IMR-90 (cell line): Measurements from ENCODE around the gene KRT80. TPM values are rescaled to one million over a fixed set of nuclear protein-coding genes. Genes with fewer than 3 reads are reported as not detected.
"Not testable (repeated sequence)": the region's sequence is repeated elsewhere in the genome, so short reads cannot be mapped to it uniquely, and the experiment has no call there.

Source experiments
- ATAC-seq: fragments of 200-7000 bp; cut with Tn5 transposase; 2 replicates; pipeline ENCODE4 v1.9.1; 2020; ENCODE audit warnings: low read depth, mild to moderate bottlenecking, moderate library complexity
- BruUV-seq: library from RNA; stranded (reverse); fragments of 400-500 nt; replicated peaks from 2 replicates; lab custom pipeline; 2021; lab: Mats Ljungman, UMichigan
- CTCF ChIA-PET: fragments of 300-600 bp; formaldehyde crosslinking; extraction: SDS; loops from one replicate; lab custom pipeline; 2021; ENCODE audit warnings: antibody characterized with exemption; lab: Yijun Ruan, JAX
- POLR2A ChIA-PET: fragments of 300-600 bp; sonication (Branson Sonifier 250); formaldehyde crosslinking; loops from one replicate; lab custom pipeline; 2022; ENCODE audit warnings: antibody characterized with exemption; ENCODE audit not compliant: unreplicated experiment; lab: Charles Lee
- DNase-seq: peaks from one replicate; pipeline ENCODE4 v3.0.0; 2013
- H2AFZ ChIP-seq: replicated peaks from 2 replicates; pipeline ENCODE3; 2013; ENCODE audit warnings: low read length, mild to moderate bottlenecking; ENCODE audit not compliant: poor library complexity
- H2AK5ac ChIP-seq: 2 replicates; pipeline ENCODE4 v1.6.1; 2013; ENCODE audit warnings: low read depth, low read length, inconsistent platforms
- H2AK9ac ChIP-seq: replicated peaks from 2 replicates; pipeline ENCODE3; 2013; ENCODE audit warnings: mild to moderate bottlenecking, low read depth, low read length, moderate library complexity; ENCODE audit not compliant: poor library complexity
- H2BK120ac ChIP-seq: 2 replicates; pipeline ENCODE4 v1.6.1; 2013; ENCODE audit warnings: low read depth, low read length, inconsistent platforms
- H2BK15ac ChIP-seq: 3 replicates; pipeline ENCODE4 v1.6.1; 2013; ENCODE audit warnings: low read depth, low read length, inconsistent platforms
- H2BK20ac ChIP-seq: 2 replicates; pipeline ENCODE4 v1.6.1; 2013; ENCODE audit warnings: low read depth, mild to moderate bottlenecking, inconsistent platforms, low read length, moderate library complexity
- H2BK5ac ChIP-seq: 2 replicates; pipeline ENCODE4 v1.6.1; 2013; ENCODE audit warnings: mild to moderate bottlenecking, low read depth, low read length, inconsistent platforms; ENCODE audit not compliant: poor library complexity, severe bottlenecking
- H3K14ac ChIP-seq: replicated peaks from 2 replicates; pipeline ENCODE4 v1.6.1; 2013; ENCODE audit warnings: low read depth, low read length, inconsistent platforms
- H3K18ac ChIP-seq: 2 replicates; pipeline ENCODE4 v1.6.1; 2013; ENCODE audit warnings: low read depth, low read length, control low read depth
- H3K23ac ChIP-seq: 2 replicates; pipeline ENCODE4 v1.6.1; 2013; ENCODE audit warnings: low read depth, low read length, inconsistent platforms
- H3K27ac ChIP-seq: 2 replicates; pipeline ENCODE4 v1.5.1; 2013; ENCODE audit warnings: mild to moderate bottlenecking, control low read depth, low read length; ENCODE audit not compliant: insufficient read depth
- H3K27me3 ChIP-seq: 2 replicates; pipeline ENCODE4 v1.6.1; 2013; ENCODE audit warnings: low read length; ENCODE audit not compliant: control insufficient read depth, insufficient read depth
- H3K36me3 ChIP-seq: 2 replicates; pipeline ENCODE4 v1.6.1; 2013; ENCODE audit warnings: low read length, mixed read lengths; ENCODE audit not compliant: control insufficient read depth, insufficient read depth
- H3K4ac ChIP-seq: 2 replicates; pipeline ENCODE4 v1.6.1; 2013; ENCODE audit warnings: low read depth, low read length, inconsistent platforms
- H3K4me1 ChIP-seq: 2 replicates; pipeline ENCODE4 v1.6.1; 2013; ENCODE audit warnings: low read length, mixed read lengths; ENCODE audit not compliant: control insufficient read depth, insufficient read depth
- H3K4me2 ChIP-seq: 2 replicates; pipeline ENCODE4 v1.6.1; 2013; ENCODE audit warnings: low read depth, mild to moderate bottlenecking, control low read depth, low read length, moderate library complexity
- H3K4me3 ChIP-seq: 2 replicates; pipeline ENCODE4 v1.5.1; 2013; ENCODE audit warnings: low read depth, mild to moderate bottlenecking, control low read depth, low read length, moderate library complexity; ENCODE audit not compliant: insufficient read depth
- H3K56ac ChIP-seq: 2 replicates; pipeline ENCODE4 v1.6.1; 2013; ENCODE audit warnings: low read length, inconsistent platforms; ENCODE audit not compliant: insufficient read depth; ENCODE audit errors: extremely low read depth
- H3K79me1 ChIP-seq, 2 experiments: 2 replicates each; pipeline ENCODE4 v1.6.1; 2013; ENCODE audit warnings: low read length in 2 of 2, inconsistent platforms in 1 of 2, low read depth in 1 of 2
- H3K9ac ChIP-seq: 2 replicates; pipeline ENCODE4 v1.6.1; 2013; ENCODE audit warnings: low read depth, low read length, control low read depth
- H3K9me1 ChIP-seq: 2 replicates; pipeline ENCODE4 v1.6.1; 2013; ENCODE audit warnings: low read length, inconsistent platforms; ENCODE audit not compliant: insufficient read depth
- H3K9me3 ChIP-seq: 2 replicates; pipeline ENCODE4 v1.6.1; 2013; ENCODE audit warnings: low read length; ENCODE audit not compliant: control insufficient read depth, insufficient read depth
- H4K20me1 ChIP-seq: 2 replicates; pipeline ENCODE4 v1.6.1; 2013; ENCODE audit warnings: low read length, inconsistent platforms; ENCODE audit not compliant: insufficient read depth
- H4K5ac ChIP-seq: 2 replicates; pipeline ENCODE4 v1.6.1; 2013; ENCODE audit warnings: mild to moderate bottlenecking, low read depth, low read length, control low read depth
- H4K8ac ChIP-seq, 2 experiments: 2 replicates each; pipeline ENCODE4 v1.6.1; 2013; ENCODE audit warnings: low read depth in 2 of 2, low read length in 2 of 2, control low read depth in 1 of 2, inconsistent platforms in 1 of 2
- H4K91ac ChIP-seq: 2 replicates; pipeline ENCODE4 v1.6.1; 2013; ENCODE audit warnings: low read depth, low read length, inconsistent platforms; ENCODE audit not compliant: insufficient read depth
- FOS ChIP-seq: fragments of 150-350 bp; IDR thresholded peaks from 2 replicates; pipeline ENCODE4 v1.6.1; 2016; ENCODE audit warnings: low read depth, low read length
- RFX5 ChIP-seq: IDR thresholded peaks from 2 replicates; pipeline ENCODE4 v1.8.0; 2012; ENCODE audit warnings: low read depth, mild to moderate bottlenecking, low read length, moderate library complexity
- WGBS, 2 experiments: methylation state at CpG; one replicate each; pipeline versions ENCODE4 v1.1.5 to v1.1.7; 2013; ENCODE audit warnings: missing lambda C conversion rate in 2 of 2; ENCODE audit not compliant: insufficient read length in 1 of 2; ENCODE audit errors: extremely low coverage in 2 of 2; 5-methylcytosine and 5-hydroxymethylcytosine counted together
- dilution Hi-C: fragments of 300-500 bp; cut with HindIII; formaldehyde crosslinking; loops from one replicate; pipeline ENCODE4 v1.14.3; 2018; ENCODE audit warnings: low sequenced_read_pairs; ENCODE audit not compliant: unreplicated experiment
- in situ Hi-C: fragments of 300-500 bp; cut with MboI; formaldehyde crosslinking; loops from 3 replicates; pipeline ENCODE4 v1.14.3; 2019; ENCODE audit warnings: low sequenced_read_pairs, inconsistent platforms, mixed read lengths
- intact Hi-C: fragments of 100-400 bp; cut with micrococcal nuclease; formaldehyde crosslinking; loops from 2 replicates; pipeline ENCODE4 v1.10.0; 2022
- polyA plus RNA-seq, 3 experiments: library from polyadenylated mRNA; depleted of rRNA; stranded (reverse); fragments of >200 nt; gene quantifications; 2 replicates each; pipeline ENCODE4 v1.2.3, GENCODE V29; 2012; ENCODE audit warnings: low replicate concordance in 1 of 3
- total RNA-seq: library from RNA; depleted of rRNA; stranded (reverse); fragments of >200 nt; gene quantifications from 2 replicates; pipeline ENCODE4 v1.2.3, GENCODE V29; 2012

Gene KRT80
- total and polyA plus RNA-seq, 2 of the 4 experiments (the other 2 are of a cell fraction): 0.54 to 3.4 TPM

- H3K79me1 ChIP-seq: peaks cover 0 to 6% of the 10 kb centered on the region in 2 experiments; a peak in 1 of 4 replicates
- no peaks in the 10 kb centered on the region for H3K36me3 ChIP-seq
- H3K4ac ChIP-seq: no peak overlapping the region; the same call in 1 of the 2 replicates
- H2AK5ac ChIP-seq: peak overlapping the region; percentile 70
- ChIA-PET POLR2A (no interaction called here), CTCF (interaction anchor here (1.0 kb wide), 1 partner anchor 38 kb away, joined by 4 read pairs; no protein-coding TSS in a partner anchor)
- H2BK15ac ChIP-seq: peak overlapping the region; percentile 52; the same call in 2 of the 3 replicates
- H3K4me2 ChIP-seq: no peak overlapping the region
- H2BK120ac ChIP-seq: no peak overlapping the region; the same call in 1 of the 2 replicates
- peak overlapping the region; percentile 21; the same call in 1 of the 2 replicates for H4K91ac ChIP-seq
- H3K14ac ChIP-seq: peak overlapping the region; percentile 29; the same call in 1 of the 2 replicates
- H3K4me3 ChIP-seq: no peak overlapping the region
- no peaks in the 10 kb centered on the region for H3K27me3 ChIP-seq
- 84% methylated on average over 8 of the region's 11 CpGs; no CpG with 5 or more reads in 1 of the 2 experiments for WGBS, 2 experiments
- H3K9me1 ChIP-seq: peaks cover 24% of the 10 kb centered on the region
- DNase-seq (peak; percentile 39), ATAC-seq (no peak)
- in situ Hi-C loops: no loop called here
- peaks cover 17% of the 10 kb centered on the region for H3K4me1 ChIP-seq
- 0 out of 2 replicates have a peak overlapping the region, but pooled peaks have one; percentile 20 for H2BK20ac ChIP-seq
- H4K20me1 ChIP-seq: no peaks in the 10 kb centered on the region
- H3K27ac ChIP-seq: no peak overlapping the region
- BruUV-seq: no TSS peak
- H3K9me3 ChIP-seq: no peaks in the 10 kb centered on the region
- H4K8ac ChIP-seq: no peak overlapping the region
- H2AFZ ChIP-seq: peak overlapping the region; percentile 0
- dilution Hi-C loops: no loop called here
- no peak overlapping the region for H4K5ac ChIP-seq
- H2BK5ac ChIP-seq: no peak overlapping the region
- no peak overlapping the region for H2AK9ac ChIP-seq
- intact Hi-C loops: no loop called here
- TF ChIP-seq FOS (peak; percentile 9; the same call in 1 of the 2 replicates), RFX5 (no peak)
- H3K18ac ChIP-seq: no peak overlapping the region
- no peak overlapping the region for H3K23ac ChIP-seq
- H3K9ac ChIP-seq: no peak overlapping the region
- H3K56ac ChIP-seq: no peak overlapping the region
Observed at GRCh38 chr12:52241205-52241842, 49.5 kb upstream of the KRT80 start.

- intact Hi-C loops, in situ Hi-C loops, dilution Hi-C loops, H3K14ac ChIP-seq, POLR2A ChIA-PET, H3K79me1 ChIP-seq, H3K56ac ChIP-seq, H4K91ac ChIP-seq, H2AFZ ChIP-seq, H2AK5ac ChIP-seq, H2AK9ac ChIP-seq, H3K23ac ChIP-seq, H2BK15ac ChIP-seq, H3K4me3 ChIP-seq, H3K36me3 ChIP-seq, H4K8ac ChIP-seq, H2BK120ac ChIP-seq, H3K4ac ChIP-seq, H3K4me2 ChIP-seq, H3K27me3 ChIP-seq, H3K18ac ChIP-seq, H3K27ac ChIP-seq, H4K5ac ChIP-seq, H3K9ac ChIP-seq, CTCF ChIA-PET, DNase-seq, H3K9me3 ChIP-seq, BruUV-seq, H4K20me1 ChIP-seq, H2BK5ac ChIP-seq, ATAC-seq, H2BK20ac ChIP-seq: not testable (repeated sequence)
- peaks cover 17% of the 10 kb centered on the region for H3K4me1 ChIP-seq
- peaks cover 21% of the 10 kb centered on the region for H3K9me1 ChIP-seq
- 83% methylated on average over 1 of the region's 6 CpGs; no CpG with 5 or more reads in 1 of the 2 experiments for WGBS, 2 experiments
Observed at GRCh38 chr12:52240247-52240646, 48.4 kb upstream of the KRT80 start.
